A673 (cell line): ENCODE results near the gene ANXA5. TPM values are rescaled to one million over a fixed set of nuclear protein-coding genes. Genes with fewer than 3 reads are reported as not detected.
"Not testable (repeated sequence)": the region's sequence is repeated elsewhere in the genome, so short reads cannot be mapped to it uniquely, and the experiment has no call there.

ENCODE experiments used
- BruUV-seq: library from RNA; stranded (reverse); fragments of 400-500 nt; replicated peaks from 2 replicates; lab custom pipeline; 2021; lab: Mats Ljungman, UMichigan
- CTCF ChIA-PET: fragments of 300-600 bp; sonication (Branson Sonifier 250); formaldehyde crosslinking; loops from one replicate; lab custom pipeline; 2022; ENCODE audit warnings: antibody characterized with exemption; lab: Charles Lee
- POLR2A ChIA-PET: fragments of 300-600 bp; sonication (Branson Sonifier 250); formaldehyde crosslinking; loops from one replicate; lab custom pipeline; 2022; ENCODE audit warnings: antibody characterized with exemption; ENCODE audit not compliant: low non-redundant PET; lab: Charles Lee
- DNase-seq: peaks from one replicate; pipeline ENCODE4 v3.0.0-alpha.2; 2015; ENCODE audit warnings: low spot score
- H3K27ac ChIP-seq: fragments of 200-600 bp; sonication (generic); 2 replicates; pipeline ENCODE4 v1.5.1; 2016; ENCODE audit warnings: mixed run types, low read depth, mild to moderate bottlenecking, mixed read lengths, antibody characterized with exemption, low read length; ENCODE audit not compliant: poor library complexity, severe bottlenecking
- H3K27me3 ChIP-seq: fragments of 200-600 bp; sonication (generic); replicated peaks from 2 replicates; pipeline ENCODE4 v1.6.1; 2017; ENCODE audit warnings: mixed run types, low read depth, mild to moderate bottlenecking, mixed read lengths, antibody characterized with exemption, low read length; ENCODE audit not compliant: insufficient read depth, poor library complexity
- H3K36me3 ChIP-seq: fragments of 200-600 bp; sonication (generic); 2 replicates; pipeline ENCODE4 v1.6.1; 2016; ENCODE audit warnings: mixed run types, mild to moderate bottlenecking, mixed read lengths, antibody characterized with exemption, low read length; ENCODE audit not compliant: insufficient read depth, poor library complexity, severe bottlenecking
- H3K4me1 ChIP-seq: fragments of 200-600 bp; sonication (generic); 2 replicates; pipeline ENCODE4 v1.6.1; 2017; ENCODE audit warnings: mixed run types, mild to moderate bottlenecking, mixed read lengths, antibody characterized with exemption, low read length; ENCODE audit not compliant: insufficient read depth, poor library complexity, severe bottlenecking
- H3K4me3 ChIP-seq: fragments of 200-600 bp; sonication (generic); 2 replicates; pipeline ENCODE4 v1.5.1; 2016; ENCODE audit warnings: low read depth, mixed run types, mild to moderate bottlenecking, mixed read lengths, low read length; ENCODE audit not compliant: poor library complexity, severe bottlenecking
- H3K9me3 ChIP-seq: fragments of 200-600 bp; sonication (generic); 2 replicates; pipeline ENCODE4 v1.6.1; 2016; ENCODE audit warnings: mixed run types, low read depth, mild to moderate bottlenecking, mixed read lengths, antibody characterized with exemption, low read length; ENCODE audit not compliant: poor library complexity, severe bottlenecking
- EZH2 ChIP-seq: fragments of 200-600 bp; sonication (generic); IDR thresholded peaks from 2 replicates; pipeline ENCODE4 v1.6.1; 2017; ENCODE audit warnings: borderline replicate concordance, low read depth, mild to moderate bottlenecking, mixed read lengths, antibody characterized with exemption, low read length; ENCODE audit not compliant: poor library complexity, severe bottlenecking
- intact Hi-C: fragments of 100-400 bp; cut with micrococcal nuclease; formaldehyde crosslinking; loops from one replicate; pipeline ENCODE4 v1.10.0; 2022; ENCODE audit not compliant: unreplicated experiment
- total RNA-seq: library from RNA; stranded (reverse); gene quantifications from 2 replicates; pipeline ENCODE4 v1.2.3, GENCODE V29; 2021
- TF ChIP-seq, protein P1 (sequence below): fragments of 300-800, 200-600 bp; sonication (generic); conservative IDR thresholded peaks from 2 replicates; pipeline ENCODE4 v1.5.1; 2017; ENCODE audit warnings: low read depth, mild to moderate bottlenecking, antibody characterized with exemption, low read length, moderate library complexity, mixed read lengths

The ANXA5 gene
- total RNA-seq, 1 experiment from 2014 or later = 389 TPM

- H3K9me3 ChIP-seq = no peaks in the 10 kb centered on the region
- H3K27me3 ChIP-seq = no peaks in the 10 kb centered on the region
- DNase-seq = no peak
- peaks cover 6% of the 10 kb centered on the region for H3K36me3 ChIP-seq
- intact Hi-C loops = no loop called here
- H3K4me1 ChIP-seq = no peaks in the 10 kb centered on the region
- POLR2A ChIA-PET = no interaction called here
- TF ChIP-seq, protein P1, sequence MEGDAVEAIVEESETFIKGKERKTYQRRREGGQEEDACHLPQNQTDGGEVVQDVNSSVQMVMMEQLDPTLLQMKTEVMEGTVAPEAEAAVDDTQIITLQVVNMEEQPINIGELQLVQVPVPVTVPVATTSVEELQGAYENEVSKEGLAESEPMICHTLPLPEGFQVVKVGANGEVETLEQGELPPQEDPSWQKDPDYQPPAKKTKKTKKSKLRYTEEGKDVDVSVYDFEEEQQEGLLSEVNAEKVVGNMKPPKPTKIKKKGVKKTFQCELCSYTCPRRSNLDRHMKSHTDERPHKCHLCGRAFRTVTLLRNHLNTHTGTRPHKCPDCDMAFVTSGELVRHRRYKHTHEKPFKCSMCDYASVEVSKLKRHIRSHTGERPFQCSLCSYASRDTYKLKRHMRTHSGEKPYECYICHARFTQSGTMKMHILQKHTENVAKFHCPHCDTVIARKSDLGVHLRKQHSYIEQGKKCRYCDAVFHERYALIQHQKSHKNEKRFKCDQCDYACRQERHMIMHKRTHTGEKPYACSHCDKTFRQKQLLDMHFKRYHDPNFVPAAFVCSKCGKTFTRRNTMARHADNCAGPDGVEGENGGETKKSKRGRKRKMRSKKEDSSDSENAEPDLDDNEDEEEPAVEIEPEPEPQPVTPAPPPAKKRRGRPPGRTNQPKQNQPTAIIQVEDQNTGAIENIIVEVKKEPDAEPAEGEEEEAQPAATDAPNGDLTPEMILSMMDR = no peak
- no peak for TF ChIP-seq EZH2
- CTCF ChIA-PET = no interaction called here
- BruUV-seq = no TSS peak
- no peak overlapping the region for H3K27ac ChIP-seq
- no peak overlapping the region for H3K4me3 ChIP-seq
Measured at GRCh38 chr4:121662225-121662624, 34.6 kb downstream of the ANXA5 start.

DNA sequence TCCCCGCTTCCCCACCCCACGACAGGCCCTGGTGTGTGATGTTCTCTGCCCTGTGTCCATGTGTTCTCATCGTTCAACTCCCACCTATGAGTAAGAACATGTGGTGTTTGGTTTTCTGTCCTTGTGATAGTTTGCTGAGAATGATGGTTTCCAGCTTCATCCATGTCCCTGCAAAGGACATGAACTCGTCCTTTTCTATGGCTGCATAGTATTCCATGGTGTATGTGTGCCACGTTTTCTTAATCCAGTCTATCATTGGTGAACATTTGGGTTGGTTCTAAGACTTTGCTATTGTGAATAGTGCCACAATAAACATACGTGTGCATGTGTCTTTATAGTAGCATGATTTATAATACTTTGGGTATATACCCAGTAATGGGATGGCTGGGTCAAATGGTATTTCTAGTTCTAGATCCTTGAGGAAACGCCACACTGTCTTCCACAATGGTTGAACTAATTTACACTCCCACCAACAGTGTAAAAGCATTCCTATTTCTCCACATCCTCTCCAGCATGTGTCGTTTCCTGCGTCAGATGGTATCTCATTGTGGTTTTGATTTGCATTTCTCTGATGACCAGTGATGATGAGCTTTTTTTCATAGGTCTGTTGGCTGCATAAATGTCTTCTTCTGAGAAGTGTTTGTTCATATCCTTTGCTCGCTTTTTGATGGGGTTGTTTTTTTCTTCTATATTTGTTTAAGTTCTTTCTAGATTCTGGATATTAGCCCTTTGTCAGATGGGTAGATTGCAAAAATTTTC, 36.4 kb downstream of the ANXA5 start:
- CTCF ChIA-PET, H3K36me3 ChIP-seq, H3K4me3 ChIP-seq, H3K27me3 ChIP-seq, POLR2A ChIA-PET, H3K27ac ChIP-seq, H3K9me3 ChIP-seq, H3K4me1 ChIP-seq, intact Hi-C loops, BruUV-seq: not testable (repeated sequence)
- DNase-seq = peak; percentile 20

GRCh38 chr4:121658125-121658524, 38.7 kb downstream of the ANXA5 start:
- no TSS peak for BruUV-seq
- DNase-seq = no peak
- POLR2A ChIA-PET = no interaction called here
- Histone ChIP-seq H3K36me3 (no peaks in the 10 kb centered on the region), H3K27ac (no peak overlapping the region), H3K4me3 (no peak overlapping the region), H3K9me3 (no peaks in the 10 kb centered on the region), H3K27me3 (no peaks in the 10 kb centered on the region), H3K4me1 (peaks cover 10% of the 10 kb centered on the region)
- TF ChIP-seq, protein P1 = no peak
- no peak for TF ChIP-seq EZH2
- intact Hi-C loops = loop anchor here (5.0 kb wide), 2 partner anchors 176 to 466 kb away; no protein-coding TSS in a partner anchor
- CTCF ChIA-PET = interaction anchor here (0.7 kb wide), 1 partner anchor 200 kb away, joined by 3 read pairs; no protein-coding TSS in a partner anchor
